ENCODE data around the gene RBPJ. TPM values are rescaled to one million over a fixed set of nuclear protein-coding genes. Genes with fewer than 3 reads are reported as not detected.

Gene RBPJ
- total RNA-seq, 1 experiment from 2014 or later, result 59.8 TPM

DNA sequence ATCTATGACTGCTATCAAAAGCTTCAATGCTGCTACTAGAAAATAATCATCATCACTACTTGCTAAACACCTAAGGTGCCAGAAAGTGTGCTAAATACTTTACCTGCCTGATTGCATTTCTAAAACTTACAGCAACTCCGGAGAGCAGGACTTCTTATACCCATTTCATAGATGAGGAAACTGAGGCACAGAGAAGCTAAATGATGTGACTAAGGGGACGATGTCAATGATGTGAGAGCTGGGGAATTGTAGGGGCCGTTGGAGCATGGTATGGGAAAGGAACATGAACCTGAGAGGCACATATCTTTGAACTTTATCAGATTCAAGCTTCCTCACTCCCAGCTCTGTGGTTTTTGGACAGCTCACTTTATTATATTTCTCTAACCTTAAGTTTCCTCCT, 130.8 kb downstream of the RBPJ start:
- no peaks in the 10 kb centered on the region for H3K9me3 ChIP-seq (ENCODE audit: low read depth, low read length, poor library complexity, severe bottlenecking)
- TF ChIP-seq EZH2 (IDR thresholded peaks at IDR 0.05; ENCODE audit: borderline replicate concordance, low read depth, low read length, poor library complexity, severe bottlenecking), result no peak
- TF ChIP-seq, protein P1, sequence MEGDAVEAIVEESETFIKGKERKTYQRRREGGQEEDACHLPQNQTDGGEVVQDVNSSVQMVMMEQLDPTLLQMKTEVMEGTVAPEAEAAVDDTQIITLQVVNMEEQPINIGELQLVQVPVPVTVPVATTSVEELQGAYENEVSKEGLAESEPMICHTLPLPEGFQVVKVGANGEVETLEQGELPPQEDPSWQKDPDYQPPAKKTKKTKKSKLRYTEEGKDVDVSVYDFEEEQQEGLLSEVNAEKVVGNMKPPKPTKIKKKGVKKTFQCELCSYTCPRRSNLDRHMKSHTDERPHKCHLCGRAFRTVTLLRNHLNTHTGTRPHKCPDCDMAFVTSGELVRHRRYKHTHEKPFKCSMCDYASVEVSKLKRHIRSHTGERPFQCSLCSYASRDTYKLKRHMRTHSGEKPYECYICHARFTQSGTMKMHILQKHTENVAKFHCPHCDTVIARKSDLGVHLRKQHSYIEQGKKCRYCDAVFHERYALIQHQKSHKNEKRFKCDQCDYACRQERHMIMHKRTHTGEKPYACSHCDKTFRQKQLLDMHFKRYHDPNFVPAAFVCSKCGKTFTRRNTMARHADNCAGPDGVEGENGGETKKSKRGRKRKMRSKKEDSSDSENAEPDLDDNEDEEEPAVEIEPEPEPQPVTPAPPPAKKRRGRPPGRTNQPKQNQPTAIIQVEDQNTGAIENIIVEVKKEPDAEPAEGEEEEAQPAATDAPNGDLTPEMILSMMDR (conservative IDR thresholded peaks at IDR 0.05; ENCODE audit: low read depth, low read length), result no peak
- no peaks in the 10 kb centered on the region for H3K27me3 ChIP-seq (replicated peaks; ENCODE audit: insufficient read depth, low read depth, low read length, poor library complexity)
- no peaks in the 10 kb centered on the region for H3K36me3 ChIP-seq (ENCODE audit: insufficient read depth, low read length, poor library complexity, severe bottlenecking)
- no peak overlapping the region for H3K4me3 ChIP-seq (ENCODE audit: low read depth, low read length, poor library complexity, severe bottlenecking)
- CTCF ChIA-PET, result no interaction called here
- intact Hi-C loops (cut with micrococcal nuclease; ENCODE audit: unreplicated experiment), result no loop called here
- H3K27ac ChIP-seq (ENCODE audit: low read depth, low read length, poor library complexity, severe bottlenecking), result no peak overlapping the region
- BruUV-seq (replicated peaks), result no TSS peak
- peaks cover 9% of the 10 kb centered on the region for H3K4me1 ChIP-seq (ENCODE audit: insufficient read depth, low read length, poor library complexity, severe bottlenecking)
- no peak for DNase-seq (ENCODE audit: low spot score)
- POLR2A ChIA-PET (ENCODE audit: low non-redundant PET), result no interaction called here

- TF ChIP-seq EZH2 (IDR thresholded peaks at IDR 0.05; ENCODE audit: borderline replicate concordance, low read depth, low read length, poor library complexity, severe bottlenecking), result no peak
- no peak overlapping the region for H3K4me3 ChIP-seq (ENCODE audit: low read depth, low read length, poor library complexity, severe bottlenecking)
- H3K4me1 ChIP-seq (ENCODE audit: insufficient read depth, low read length, poor library complexity, severe bottlenecking), result peaks cover 9% of the 10 kb centered on the region
- ChIA-PET CTCF (no interaction called here), POLR2A (ENCODE audit: low non-redundant PET) (no interaction called here)
- H3K9me3 ChIP-seq (ENCODE audit: low read depth, low read length, poor library complexity, severe bottlenecking), result no peaks in the 10 kb centered on the region
- intact Hi-C loops (cut with micrococcal nuclease; ENCODE audit: unreplicated experiment), result no loop called here
- no peaks in the 10 kb centered on the region for H3K27me3 ChIP-seq (replicated peaks; ENCODE audit: insufficient read depth, low read depth, low read length, poor library complexity)
- no peak overlapping the region for H3K27ac ChIP-seq (ENCODE audit: low read depth, low read length, poor library complexity, severe bottlenecking)
- BruUV-seq (replicated peaks), result no TSS peak
- no peaks in the 10 kb centered on the region for H3K36me3 ChIP-seq (ENCODE audit: insufficient read depth, low read length, poor library complexity, severe bottlenecking)
- DNase-seq (ENCODE audit: low spot score), result no peak
Measured at GRCh38 chr4:26452565-26453531, 132.0 kb downstream of the RBPJ start.

DNA sequence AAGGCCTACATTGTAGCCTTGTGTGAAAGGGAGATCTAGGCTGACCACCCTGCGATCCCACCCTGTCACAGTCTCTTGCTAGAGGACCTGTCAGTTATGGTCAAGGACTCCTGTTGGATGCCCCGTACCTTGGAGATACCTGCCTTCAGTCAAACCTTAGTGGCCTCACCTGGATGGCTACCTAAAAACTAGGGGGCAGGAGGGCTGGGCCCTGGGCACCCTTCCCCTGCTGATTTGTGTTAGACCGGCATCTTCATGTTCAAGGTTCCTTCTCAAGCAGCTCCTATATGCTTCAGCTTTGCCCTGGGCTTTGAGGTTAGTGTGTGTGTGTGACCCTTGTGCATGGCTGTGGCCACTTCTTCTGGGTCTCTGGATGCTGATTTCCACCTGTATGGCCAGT, 134.1 kb downstream of the RBPJ start:
- TF ChIP-seq, protein P1 (conservative IDR thresholded peaks at IDR 0.05; ENCODE audit: low read depth, low read length), result no peak
- TF ChIP-seq EZH2 (IDR thresholded peaks at IDR 0.05; ENCODE audit: borderline replicate concordance, low read depth, low read length, poor library complexity, severe bottlenecking), result no peak
- Histone ChIP-seq H3K4me1 (ENCODE audit: insufficient read depth, low read length, poor library complexity, severe bottlenecking) (peaks cover 9% of the 10 kb centered on the region), H3K36me3 (ENCODE audit: insufficient read depth, low read length, poor library complexity, severe bottlenecking) (no peaks in the 10 kb centered on the region), H3K27ac (ENCODE audit: low read depth, low read length, poor library complexity, severe bottlenecking) (no peak overlapping the region), H3K27me3 (replicated peaks; ENCODE audit: insufficient read depth, low read depth, low read length, poor library complexity) (no peaks in the 10 kb centered on the region), H3K9me3 (ENCODE audit: low read depth, low read length, poor library complexity, severe bottlenecking) (no peaks in the 10 kb centered on the region), H3K4me3 (ENCODE audit: low read depth, low read length, poor library complexity, severe bottlenecking) (no peak overlapping the region)
- ChIA-PET CTCF (no interaction called here), POLR2A (ENCODE audit: low non-redundant PET) (no interaction called here)
- BruUV-seq (replicated peaks), result no TSS peak
- no peak for DNase-seq (ENCODE audit: low spot score)
- intact Hi-C loops (cut with micrococcal nuclease; ENCODE audit: unreplicated experiment), result no loop called here
